AG04449 (cell line): Measurements from ENCODE around the gene SRGAP3.

ENCODE experiments used
- CTCF ChIA-PET: fragments of 350-600 bp; formaldehyde crosslinking; extraction: SDS; loops from one replicate; lab custom pipeline; 2021; ENCODE audit warnings: antibody characterized with exemption; lab: Yijun Ruan, JAX
- POLR2A ChIA-PET: fragments of 400-600, 350-600 bp; formaldehyde crosslinking; extraction: SDS; loops from one replicate; lab custom pipeline; 2020; ENCODE audit warnings: antibody characterized with exemption, inconsistent platforms; lab: Yijun Ruan, JAX
- DNase-seq: peaks from one replicate; pipeline ENCODE4 v3.0.0-alpha.2; 2010; ENCODE audit warnings: low read depth, low spot score
- H3K4me3 ChIP-seq: 2 replicates; pipeline ENCODE4 v1.5.1; 2011; ENCODE audit warnings: low read depth, mild to moderate bottlenecking, control low read depth, low read length
- CTCF ChIP-seq: IDR thresholded peaks from one replicate; pipeline ENCODE4 v1.5.1; 2011; ENCODE audit warnings: mild to moderate bottlenecking, moderate library complexity, low read length, control low read depth, inconsistent platforms; ENCODE audit not compliant: insufficient read depth; ENCODE audit errors: missing control alignments

SRGAP3 gene

DNA sequence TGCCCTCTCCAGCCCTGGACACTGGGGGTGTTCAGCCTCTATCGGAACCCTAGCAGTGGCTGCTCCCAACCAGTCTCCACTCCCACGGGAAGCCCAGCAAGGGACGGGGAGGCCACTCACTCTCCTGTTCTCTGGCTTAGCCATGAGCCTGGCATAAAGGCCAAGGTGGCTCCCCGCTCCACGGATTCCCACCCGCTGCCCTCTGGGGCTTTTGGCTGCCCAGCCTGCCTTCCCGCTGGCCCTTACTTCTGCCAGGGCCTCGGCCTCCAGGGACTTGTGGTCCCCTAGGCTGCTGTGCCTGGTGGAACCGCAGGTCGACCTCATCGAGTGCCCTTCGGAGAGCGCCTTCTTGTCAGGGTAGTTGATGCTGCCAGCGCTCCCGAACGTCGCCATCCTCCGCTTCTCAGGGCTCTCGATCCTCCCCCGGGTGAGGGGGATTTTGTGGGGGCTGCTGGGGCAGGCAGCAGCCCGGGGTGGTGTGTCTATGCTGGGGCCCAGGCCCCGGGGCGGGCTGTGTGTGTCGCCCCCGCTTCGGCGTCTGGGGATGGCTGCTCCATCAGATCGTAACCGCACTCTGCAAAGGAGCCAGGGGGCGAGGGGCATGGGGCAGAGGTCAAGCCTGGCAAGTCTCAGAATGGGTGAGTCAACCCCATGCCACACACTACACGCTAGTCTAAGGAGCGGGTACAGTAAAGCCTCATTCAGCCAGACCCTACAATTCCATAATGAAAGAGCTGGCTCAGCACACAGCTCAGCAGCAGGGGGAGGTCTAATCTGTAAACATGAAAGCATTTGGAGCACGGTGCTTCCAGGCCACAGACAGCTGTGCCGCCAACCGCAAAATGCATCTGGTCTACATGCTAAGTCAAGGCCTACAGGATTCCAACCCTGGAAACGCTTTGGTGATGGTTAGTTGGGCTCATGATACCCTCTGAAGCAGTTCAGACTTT lies 258.9 kb downstream of the SRGAP3 start:
- no peak overlapping the region for H3K4me3 ChIP-seq
- peak; percentile 65 for DNase-seq
- ChIA-PET CTCF (interaction anchor here (0.6 to 11.8 kb wide), 10 partner anchors 8 to 359 kb away, joined by 3 to 139 read pairs (median 28); no protein-coding TSS in a partner anchor), POLR2A (interaction anchor here (0.6 kb wide), 1 partner anchor 675 kb away, joined by 4 read pairs; no protein-coding TSS in a partner anchor)
- peak; percentile 9 for TF ChIP-seq CTCF

GRCh38 chr3:8988791-8989558 lies 260.5 kb downstream of the SRGAP3 start:
- no peak for TF ChIP-seq CTCF
- no peak overlapping the region for H3K4me3 ChIP-seq
- CTCF ChIA-PET = interaction anchor here (0.8 to 11.8 kb wide), 17 partner anchors 9 to 360 kb away, joined by 3 to 139 read pairs (median 11); partner anchors contain the start of genes OXTR and SRGAP3
- POLR2A ChIA-PET = no interaction called here
- DNase-seq = no peak

GRCh38 chr3:8988384-8988655 lies 261.1 kb downstream of the SRGAP3 start:
- POLR2A ChIA-PET = interaction anchor here (0.7 kb wide), 1 partner anchor 80 kb away, joined by 3 read pairs; no protein-coding TSS in a partner anchor
- no peak for TF ChIP-seq CTCF

GRCh38 chr3:8987645-8988383 lies 261.6 kb downstream of the SRGAP3 start:
- POLR2A ChIA-PET = interaction anchor here (0.7 kb wide), 1 partner anchor 81 kb away, joined by 3 read pairs; no protein-coding TSS in a partner anchor
- no peak overlapping the region for H3K4me3 ChIP-seq
- DNase-seq = no peak
- CTCF ChIA-PET = interaction anchor here (0.9 to 11.8 kb wide), 26 partner anchors 10 to 375 kb away, joined by 3 to 139 read pairs (median 6); partner anchors contain the start of genes OXTR, SRGAP3 and THUMPD3
- peak; percentile 87 for TF ChIP-seq CTCF

More at GRCh38 chr3:8988384-8988655, 261.1 kb downstream of the SRGAP3 start:
- DNase-seq = no peak
- no peak overlapping the region for H3K4me3 ChIP-seq
- CTCF ChIA-PET = interaction anchor here (0.9 to 11.8 kb wide), 23 partner anchors 10 to 361 kb away, joined by 3 to 139 read pairs (median 6); partner anchors contain the start of genes OXTR and SRGAP3

GRCh38 chr3:8987226-8987625 lies 262.2 kb downstream of the SRGAP3 start:
- ChIA-PET POLR2A (no interaction called here), CTCF (interaction anchor here (0.9 to 11.8 kb wide), 25 partner anchors 11 to 376 kb away, joined by 3 to 139 read pairs (median 6); partner anchors contain the start of genes OXTR, SRGAP3 and THUMPD3)
- no peak overlapping the region for H3K4me3 ChIP-seq
- no peak for TF ChIP-seq CTCF
- no peak for DNase-seq
